ENCODE measurements around the gene ACTR1B.

The ACTR1B gene

GRCh38 chr2:97699765-97700444 is 36.1 kb upstream of the ACTR1B start:
- TF ChIP-seq ZFX (IDR thresholded peaks at IDR 0.05) (no peak), CTCF (conservative IDR thresholded peaks at IDR 0.05) (peak; percentile 69)
- H3K27ac ChIP-seq: no peak overlapping the region

GRCh38 chr2:97698530-97698929 is 34.7 kb upstream of the ACTR1B start:
- no peak for TF ChIP-seq CTCF (conservative IDR thresholded peaks at IDR 0.05)
- no peak for TF ChIP-seq ZFX (IDR thresholded peaks at IDR 0.05)
- H3K27ac ChIP-seq: no peak overlapping the region

GRCh38 chr2:97697252-97698235 is 33.7 kb upstream of the ACTR1B start:
- TF ChIP-seq CTCF (conservative IDR thresholded peaks at IDR 0.05) (peak; percentile 90), ZFX (IDR thresholded peaks at IDR 0.05) (no peak)
- H3K27ac ChIP-seq: no peak overlapping the region

- TF ChIP-seq ZFX (IDR thresholded peaks at IDR 0.05) (no peak), CTCF (conservative IDR thresholded peaks at IDR 0.05) (no peak)
- H3K27ac ChIP-seq: no peak overlapping the region
These were observed 31.9 kb upstream of the ACTR1B start for GRCh38 chr2:97695744-97696143.

- TF ChIP-seq ZFX (IDR thresholded peaks at IDR 0.05) (no peak), CTCF (conservative IDR thresholded peaks at IDR 0.05) (no peak)
- H3K27ac ChIP-seq: no peak overlapping the region
These were observed 29.6 kb upstream of the ACTR1B start for GRCh38 chr2:97693476-97693875.

- no peak for TF ChIP-seq ZFX (IDR thresholded peaks at IDR 0.05)
- TF ChIP-seq CTCF (conservative IDR thresholded peaks at IDR 0.05): no peak
- no peak overlapping the region for H3K27ac ChIP-seq
These were observed 27.3 kb upstream of the ACTR1B start for GRCh38 chr2:97691166-97691565.

Data from C4-2B (cell line).